Muscle of leg (tissue), 11 donors: ENCODE measurements around the gene ELMO3. TPM values are rescaled to one million over a fixed set of nuclear protein-coding genes. Genes with fewer than 3 reads are reported as not detected.

Source experiments
- DNase-seq: peaks from one replicate; pipeline ENCODE4 v3.0.0; 2013
- H3K27ac ChIP-seq: one replicate; pipeline ENCODE4 v1.5.1; 2013; ENCODE audit warnings: mild to moderate bottlenecking, low read length, control low read depth
- H3K27me3 ChIP-seq: one replicate; pipeline ENCODE4 v1.6.1; 2013; ENCODE audit warnings: low read length; ENCODE audit not compliant: control insufficient read depth, insufficient read depth
- H3K36me3 ChIP-seq: one replicate; pipeline ENCODE4 v1.6.1; 2013; ENCODE audit warnings: low read length; ENCODE audit not compliant: control insufficient read depth, insufficient read depth
- H3K4me1 ChIP-seq: one replicate; pipeline ENCODE4 v1.6.1; 2013; ENCODE audit warnings: low read length; ENCODE audit not compliant: control insufficient read depth, insufficient read depth
- H3K4me3 ChIP-seq: one replicate; pipeline ENCODE4 v1.5.1; 2013; ENCODE audit warnings: low read length, control low read depth
- H3K9me3 ChIP-seq: replicated peaks from 2 replicates; pipeline ENCODE4 v1.6.1; 2013; ENCODE audit warnings: low read depth, low read length; ENCODE audit not compliant: control insufficient read depth
- WGBS: methylation state at CpG from one replicate; pipeline ENCODE4 v1.1.5; 2013; ENCODE audit warnings: missing lambda C conversion rate; ENCODE audit not compliant: insufficient coverage; 5-methylcytosine and 5-hydroxymethylcytosine counted together
- polyA plus RNA-seq, 8 donors: library from polyadenylated mRNA; unstranded; fragments of 120-200 nt; gene quantifications; one replicate each; pipeline versions ENCODE4 v1.2.1 to v1.2.3, GENCODE V29; 2013; ENCODE audit warnings: inconsistent platforms in 1 of 8, low replicate concordance in 1 of 8; ENCODE audit not compliant: insufficient read length in 8 of 8, insufficient read depth in 1 of 8
- total RNA-seq: library from RNA; stranded (reverse); fragments of 120-200 nt; gene quantifications from one replicate; pipeline ENCODE4 v1.2.4, GENCODE V29; 2013

The ELMO3 gene
- total and polyA plus RNA-seq, 9 donors = 0.68 to 3.3 (median 1.3) TPM

DNA sequence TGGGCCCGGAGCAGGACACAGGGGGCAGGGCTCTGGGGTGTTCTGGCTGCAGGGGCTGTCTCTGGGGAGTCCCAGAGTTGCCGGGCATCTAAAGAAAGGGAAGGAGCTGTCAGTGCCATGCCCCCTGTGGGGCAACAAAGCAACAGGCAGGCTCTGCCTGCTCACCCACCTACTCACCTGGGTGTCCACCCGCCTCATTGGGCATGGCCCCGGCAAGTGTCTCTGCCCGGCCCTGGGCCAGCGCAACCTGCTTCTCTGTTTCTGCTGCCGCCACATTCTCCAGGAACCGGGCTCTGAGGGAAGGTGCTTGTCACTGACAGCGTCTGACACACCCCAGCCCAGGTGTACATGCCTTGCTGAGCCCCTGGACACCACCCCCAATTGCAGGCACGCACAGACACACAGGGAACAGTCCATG is 35.3 kb downstream of the ELMO3 start:
- H3K27me3 ChIP-seq = no peaks in the 10 kb centered on the region
- no peaks in the 10 kb centered on the region for H3K9me3 ChIP-seq
- H3K27ac ChIP-seq = no peak overlapping the region
- peaks cover 76% of the 10 kb centered on the region for H3K36me3 ChIP-seq
- WGBS = 79% methylated on average over 10 of the region's 10 CpGs
- H3K4me3 ChIP-seq = no peak overlapping the region
- no peak for DNase-seq
- no peaks in the 10 kb centered on the region for H3K4me1 ChIP-seq

DNA sequence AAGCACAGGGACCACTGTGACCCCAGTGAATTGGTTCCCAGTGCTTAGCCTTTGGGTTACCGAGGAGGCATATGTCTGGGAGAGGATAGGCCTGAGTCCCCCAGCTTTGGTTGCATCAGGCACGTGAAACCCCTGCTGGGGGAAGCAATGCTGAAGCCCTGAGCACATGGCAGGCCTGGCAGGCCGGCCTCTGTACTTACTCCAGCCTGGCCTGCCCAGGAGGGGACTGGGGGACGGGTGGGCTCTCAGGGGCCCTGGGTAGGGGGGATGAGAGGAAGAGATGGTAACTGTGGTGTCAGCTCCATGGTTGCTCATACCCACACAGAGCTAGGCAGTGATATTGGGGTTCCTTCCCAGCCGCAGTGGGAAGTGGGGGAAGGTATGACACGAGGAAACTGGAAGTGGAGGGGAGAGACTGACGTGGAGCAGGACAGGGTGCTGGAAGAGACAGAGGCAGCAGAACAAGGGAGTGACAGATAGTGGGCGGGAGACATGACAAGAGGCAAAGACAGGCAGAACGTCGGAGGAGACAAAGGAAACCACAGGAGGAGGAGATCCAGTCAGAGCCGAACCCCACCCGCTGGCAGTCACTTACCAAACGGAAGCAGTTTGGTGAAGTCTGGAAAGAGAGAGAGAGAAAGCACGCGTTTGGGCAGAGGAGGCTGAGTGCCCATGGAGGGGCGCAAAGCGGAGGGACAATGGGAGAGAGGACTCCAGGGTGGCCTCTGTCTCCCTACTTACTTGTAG is 37.1 kb downstream of the ELMO3 start:
- H3K27me3 ChIP-seq = no peaks in the 10 kb centered on the region
- 80% methylated on average over 14 of the region's 17 CpGs for WGBS
- H3K36me3 ChIP-seq = peaks cover 63% of the 10 kb centered on the region
- no peak overlapping the region for H3K27ac ChIP-seq
- H3K4me1 ChIP-seq = no peaks in the 10 kb centered on the region
- no peak for DNase-seq
- no peaks in the 10 kb centered on the region for H3K9me3 ChIP-seq
- no peak overlapping the region for H3K4me3 ChIP-seq

GRCh38 chr16:67236563-67237395 is 37.8 kb downstream of the ELMO3 start:
- WGBS = 71% methylated on average over 32 of the region's 50 CpGs
- Histone ChIP-seq H3K27me3 (no peaks in the 10 kb centered on the region), H3K4me3 (no peak overlapping the region), H3K4me1 (peaks cover 7% of the 10 kb centered on the region), H3K36me3 (peaks cover 55% of the 10 kb centered on the region), H3K27ac (no peak overlapping the region), H3K9me3 (no peaks in the 10 kb centered on the region)
- DNase-seq = no peak

- DNase-seq = no peak
These were observed 38.7 kb downstream of the ELMO3 start for GRCh38 chr16:67237396-67238277.

GRCh38 chr16:67238278-67238575 is 39.3 kb downstream of the ELMO3 start:
- Histone ChIP-seq H3K27ac (no peak overlapping the region), H3K4me3 (no peak overlapping the region), H3K4me1 (peaks cover 12% of the 10 kb centered on the region), H3K9me3 (no peaks in the 10 kb centered on the region), H3K36me3 (peaks cover 51% of the 10 kb centered on the region), H3K27me3 (no peaks in the 10 kb centered on the region)
- no CpG with 5 or more reads among the region's 3 CpGs for WGBS
- DNase-seq = no peak

More at GRCh38 chr16:67237396-67238277, 38.7 kb downstream of the ELMO3 start:
- Histone ChIP-seq H3K4me3 (no peak overlapping the region), H3K9me3 (no peaks in the 10 kb centered on the region), H3K36me3 (peaks cover 53% of the 10 kb centered on the region), H3K27me3 (no peaks in the 10 kb centered on the region), H3K4me1 (peaks cover 12% of the 10 kb centered on the region), H3K27ac (no peak overlapping the region)
- 63% methylated on average over 8 of the region's 16 CpGs for WGBS

DNA sequence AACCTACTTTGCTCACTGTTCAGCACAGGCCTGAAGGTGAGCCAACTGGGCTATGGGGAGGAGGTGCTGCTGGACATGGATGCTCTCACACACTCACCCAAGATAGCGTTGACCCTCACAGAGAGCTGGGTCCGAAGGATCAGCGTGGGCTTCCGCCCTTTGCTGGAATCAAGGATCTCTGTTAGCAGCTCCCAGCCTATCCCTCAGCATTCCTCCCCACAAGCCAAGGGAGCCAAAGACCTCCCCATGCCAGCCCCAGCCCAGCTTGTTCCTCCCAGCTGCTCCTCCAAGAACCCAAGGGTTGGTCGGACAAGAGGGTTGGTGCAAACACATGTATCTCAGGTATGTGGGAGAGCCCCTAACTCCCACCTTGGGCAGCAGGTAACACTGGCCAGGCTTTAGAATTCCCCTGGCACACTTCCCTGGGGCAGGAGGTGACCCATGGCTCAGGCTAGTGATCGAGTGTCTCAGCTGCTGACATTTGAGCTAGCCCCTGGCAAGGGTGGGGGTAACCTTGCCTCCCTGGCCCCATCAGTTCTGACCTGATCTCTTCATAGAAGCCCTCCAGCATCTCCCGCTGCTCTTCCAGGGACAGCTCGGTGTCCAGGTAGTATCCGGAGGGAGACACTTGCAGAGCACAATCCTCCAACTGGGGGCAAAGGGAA is 40.0 kb downstream of the ELMO3 start:
- no peaks in the 10 kb centered on the region for H3K9me3 ChIP-seq
- H3K4me1 ChIP-seq = peaks cover 19% of the 10 kb centered on the region
- 76% methylated on average over 2 of the region's 9 CpGs for whole genome bisulfite sequencing
- DNase-seq = no peak
- H3K4me3 ChIP-seq = no peak overlapping the region
- no peak overlapping the region for H3K27ac ChIP-seq
- H3K27me3 ChIP-seq = no peaks in the 10 kb centered on the region
- peaks cover 45% of the 10 kb centered on the region for H3K36me3 ChIP-seq

GRCh38 chr16:67240506-67240905 is 41.6 kb downstream of the ELMO3 start:
- DNase-seq = no peak
- Histone ChIP-seq H3K36me3 (peaks cover 32% of the 10 kb centered on the region), H3K4me3 (no peak overlapping the region), H3K27me3 (no peaks in the 10 kb centered on the region), H3K9me3 (no peaks in the 10 kb centered on the region), H3K27ac (no peak overlapping the region), H3K4me1 (peaks cover 35% of the 10 kb centered on the region)
- WGBS = no CpG with 5 or more reads among the region's 4 CpGs

GRCh38 chr16:67241008-67241900 is 42.3 kb downstream of the ELMO3 start:
- DNase-seq = no peak
- Histone ChIP-seq H3K9me3 (no peaks in the 10 kb centered on the region), H3K27me3 (no peaks in the 10 kb centered on the region), H3K4me3 (no peak overlapping the region), H3K36me3 (peaks cover 24% of the 10 kb centered on the region), H3K27ac (no peak overlapping the region), H3K4me1 (peaks cover 40% of the 10 kb centered on the region)
- 65% methylated on average over 4 of the region's 10 CpGs for WGBS

- Histone ChIP-seq H3K27me3 (no peaks in the 10 kb centered on the region), H3K27ac (no peak overlapping the region), H3K4me3 (no peak overlapping the region), H3K36me3 (peaks cover 16% of the 10 kb centered on the region), H3K4me1 (peaks cover 46% of the 10 kb centered on the region), H3K9me3 (no peaks in the 10 kb centered on the region)
- 72% methylated on average over 3 of the region's 4 CpGs for WGBS
- DNase-seq = no peak
These were observed 43.3 kb downstream of the ELMO3 start for GRCh38 chr16:67242138-67242730.
